GM12865 (cell line): ENCODE results near the gene FBXO2.

ENCODE experiments used
- DNase-seq: peaks from one replicate; pipeline ENCODE4 v3.0.0; 2010; ENCODE audit warnings: low read depth
- H3K4me3 ChIP-seq: 2 replicates; pipeline ENCODE4 v1.5.1; 2011; ENCODE audit warnings: mild to moderate bottlenecking, low read depth, low read length, control low read depth
- TF ChIP-seq, protein P1 (sequence below): IDR thresholded peaks from 2 replicates; pipeline ENCODE4 v1.5.1; 2011; ENCODE audit warnings: low read length, control low read depth, low read depth, inconsistent platforms; ENCODE audit not compliant: insufficient read depth; ENCODE audit errors: missing control alignments

Gene FBXO2

DNA sequence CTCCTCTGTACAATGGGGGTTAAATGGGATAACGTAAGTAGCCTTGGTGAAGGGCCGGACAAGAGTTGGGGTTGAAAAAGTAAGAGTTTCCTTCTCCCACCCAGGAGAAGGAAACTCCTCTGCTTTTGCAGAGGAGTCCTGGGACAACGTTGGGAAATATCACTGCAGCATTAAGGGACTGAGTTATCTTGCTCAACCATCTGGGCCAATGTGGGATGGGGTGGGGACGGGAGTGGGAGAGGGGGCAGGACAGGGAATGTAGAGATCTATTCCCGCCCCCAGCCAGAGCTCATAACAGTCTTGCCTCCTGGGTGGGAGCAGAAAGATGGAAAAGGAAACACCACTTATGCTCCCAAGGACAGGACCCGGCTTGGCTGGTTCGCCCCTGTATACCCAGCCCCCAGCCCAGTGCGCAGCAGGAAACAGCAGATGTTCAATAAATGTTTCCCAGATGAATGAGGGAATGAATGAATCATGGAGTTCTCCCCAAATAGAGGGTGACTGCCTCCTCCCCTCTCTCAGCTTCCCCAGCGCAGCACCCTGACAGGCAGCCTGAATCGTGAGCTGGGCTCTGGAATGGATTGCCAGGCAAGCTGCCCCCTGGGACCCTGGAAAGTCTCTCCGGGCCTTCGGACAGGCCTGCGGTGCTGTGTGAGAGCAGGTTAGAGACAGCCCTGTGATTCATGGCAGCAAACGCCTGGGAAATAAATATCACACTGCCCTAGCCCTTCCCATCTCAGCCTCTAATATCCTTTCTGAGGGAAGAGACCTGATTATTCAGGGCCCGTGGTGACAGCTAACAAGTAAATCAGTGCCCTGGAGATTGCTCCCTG, 24.8 kb downstream of the FBXO2 start:
- DNase-seq: no peak
- TF ChIP-seq, protein P1, sequence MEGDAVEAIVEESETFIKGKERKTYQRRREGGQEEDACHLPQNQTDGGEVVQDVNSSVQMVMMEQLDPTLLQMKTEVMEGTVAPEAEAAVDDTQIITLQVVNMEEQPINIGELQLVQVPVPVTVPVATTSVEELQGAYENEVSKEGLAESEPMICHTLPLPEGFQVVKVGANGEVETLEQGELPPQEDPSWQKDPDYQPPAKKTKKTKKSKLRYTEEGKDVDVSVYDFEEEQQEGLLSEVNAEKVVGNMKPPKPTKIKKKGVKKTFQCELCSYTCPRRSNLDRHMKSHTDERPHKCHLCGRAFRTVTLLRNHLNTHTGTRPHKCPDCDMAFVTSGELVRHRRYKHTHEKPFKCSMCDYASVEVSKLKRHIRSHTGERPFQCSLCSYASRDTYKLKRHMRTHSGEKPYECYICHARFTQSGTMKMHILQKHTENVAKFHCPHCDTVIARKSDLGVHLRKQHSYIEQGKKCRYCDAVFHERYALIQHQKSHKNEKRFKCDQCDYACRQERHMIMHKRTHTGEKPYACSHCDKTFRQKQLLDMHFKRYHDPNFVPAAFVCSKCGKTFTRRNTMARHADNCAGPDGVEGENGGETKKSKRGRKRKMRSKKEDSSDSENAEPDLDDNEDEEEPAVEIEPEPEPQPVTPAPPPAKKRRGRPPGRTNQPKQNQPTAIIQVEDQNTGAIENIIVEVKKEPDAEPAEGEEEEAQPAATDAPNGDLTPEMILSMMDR: no peak
- H3K4me3 ChIP-seq: no peak overlapping the region

DNA sequence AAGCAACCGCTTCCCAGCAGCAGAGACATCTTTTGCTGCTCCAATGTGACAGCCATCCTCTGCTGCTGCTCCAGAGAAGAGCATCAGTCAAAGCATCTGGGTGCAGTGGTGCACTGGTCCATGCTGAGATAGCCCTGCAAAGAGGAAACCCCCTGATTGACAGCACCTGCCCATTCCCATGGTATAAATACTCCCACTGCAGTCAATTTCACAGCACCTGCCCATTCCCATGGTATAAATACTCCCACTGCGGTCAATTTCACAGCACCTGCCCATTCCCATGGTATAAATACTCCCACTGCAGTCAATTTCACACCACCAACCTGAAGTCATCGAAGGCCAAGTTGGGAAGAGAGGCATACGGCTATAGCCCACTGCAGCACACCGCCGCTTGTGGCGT, 25.5 kb downstream of the FBXO2 start:
- TF ChIP-seq, protein P1: no peak
- H3K4me3 ChIP-seq: no peak overlapping the region
- DNase-seq: no peak

DNA sequence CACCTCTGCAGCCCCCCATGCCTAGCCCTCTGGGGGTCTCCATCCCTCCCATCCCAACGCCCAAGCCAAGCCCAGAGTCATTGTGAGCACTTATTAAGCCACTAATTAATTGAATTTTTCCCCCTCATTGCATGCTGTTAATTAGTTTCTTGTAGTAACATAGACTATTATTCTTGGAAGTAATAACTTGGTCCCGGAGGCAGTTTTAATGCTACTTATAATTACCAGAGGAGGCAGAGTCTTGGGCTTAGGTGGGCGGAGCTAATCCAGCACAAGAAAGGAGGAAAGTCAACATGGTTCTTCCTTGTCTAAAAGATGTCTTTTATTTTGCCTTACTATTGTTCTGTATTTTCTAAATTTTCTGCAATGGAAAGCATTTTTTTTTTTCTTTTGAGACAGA, 27.7 kb downstream of the FBXO2 start:
- TF ChIP-seq, protein P1: no peak
- no peak for DNase-seq
- no peak overlapping the region for H3K4me3 ChIP-seq

DNA sequence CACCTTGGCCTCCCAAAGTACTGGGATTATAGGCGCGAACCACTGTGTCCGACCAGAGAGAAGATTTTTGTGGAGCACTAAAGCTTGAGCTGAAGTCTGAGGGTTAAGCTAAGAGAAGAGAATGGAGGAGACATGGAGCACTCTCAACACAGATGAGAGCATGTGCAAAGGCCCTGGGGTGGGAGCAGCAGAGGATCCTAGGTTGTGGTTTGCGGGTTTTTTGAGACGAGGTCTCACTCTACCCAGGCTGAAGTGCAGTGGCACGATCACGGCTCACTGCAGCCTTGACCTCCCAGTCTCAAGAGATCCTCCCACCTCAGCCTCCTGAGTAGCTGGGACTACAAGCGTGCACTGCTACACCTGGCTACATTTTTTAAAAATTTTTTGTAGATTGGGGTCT, 30.5 kb downstream of the FBXO2 start:
- no peak overlapping the region for H3K4me3 ChIP-seq
- TF ChIP-seq, protein P1: no peak
- no peak for DNase-seq

DNA sequence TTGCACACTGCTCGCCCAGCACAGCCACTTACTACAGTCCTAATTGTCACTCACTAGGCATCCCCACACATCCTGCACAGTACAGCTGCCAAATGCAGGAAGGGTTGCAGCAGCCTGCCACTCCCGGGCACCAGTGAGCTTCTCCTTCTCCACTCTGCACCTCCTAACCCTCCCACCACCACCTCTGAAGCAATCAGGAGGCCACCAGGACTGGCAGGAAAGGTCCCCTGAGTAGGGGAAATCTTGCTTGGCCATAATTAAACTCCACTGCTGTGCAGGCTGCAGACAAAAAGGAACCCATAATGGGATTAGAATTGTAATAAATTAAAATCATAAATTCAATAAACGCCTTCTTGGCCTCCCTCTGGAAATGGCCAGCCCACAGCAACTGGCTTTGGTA, 31.8 kb downstream of the FBXO2 start:
- TF ChIP-seq, protein P1: no peak
- no peak for DNase-seq

DNA sequence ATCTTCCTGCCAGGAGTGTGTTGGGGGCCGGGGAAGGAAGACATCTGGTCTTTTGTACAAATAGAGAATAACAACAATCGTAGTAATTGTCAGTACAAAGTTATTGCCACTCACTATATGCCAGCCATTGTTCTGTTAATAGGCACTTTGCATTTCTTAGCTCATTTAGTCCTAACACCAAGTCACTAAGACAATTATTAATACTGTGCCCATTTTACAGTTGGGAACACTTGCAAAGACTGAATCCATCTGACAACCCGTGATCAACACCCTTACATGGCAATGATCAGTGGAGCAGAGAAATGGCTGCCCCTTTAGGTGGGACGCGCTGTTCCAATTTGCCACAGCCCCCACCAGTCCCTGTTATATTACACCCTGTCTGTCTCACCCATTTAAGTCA, 33.3 kb downstream of the FBXO2 start:
- DNase-seq: no peak
- no peak overlapping the region for H3K4me3 ChIP-seq
- TF ChIP-seq, protein P1: no peak

More for the DNA sequence above, 31.8 kb downstream of the FBXO2 start:
- H3K4me3 ChIP-seq: no peak overlapping the region

DNA sequence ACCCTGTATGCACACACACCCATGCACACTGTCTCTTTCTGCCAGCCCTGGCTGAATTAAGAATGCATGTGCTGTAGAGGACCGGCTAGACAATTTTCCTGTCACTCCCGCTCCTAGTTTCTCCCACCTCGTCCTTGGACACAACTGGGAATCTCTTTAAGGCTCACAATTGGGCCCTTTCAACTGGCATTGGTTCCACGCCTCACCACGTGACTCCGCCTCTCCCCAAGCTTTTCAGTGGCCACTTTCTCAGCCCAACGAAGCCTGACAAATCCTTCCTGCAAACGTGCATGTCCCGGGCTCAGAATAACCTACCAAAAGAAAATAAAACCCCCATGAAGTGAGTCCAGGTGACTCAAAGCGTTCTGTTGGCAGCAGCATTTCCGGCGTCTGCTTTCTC, 33.8 kb downstream of the FBXO2 start:
- H3K4me3 ChIP-seq: no peak overlapping the region
- TF ChIP-seq, protein P1: no peak
- no peak for DNase-seq
